ENCODE data around the gene NCEH1. TPM values are rescaled to one million over a fixed set of nuclear protein-coding genes. Genes with fewer than 3 reads are reported as not detected.
A peak's percentile ranks its signal among the peaks of the same experiment; 100 is the strongest.

The NCEH1 gene
- polyA plus RNA-seq, 3 donors, result 8.6 to 23.9 (median 20.7) TPM

DNA sequence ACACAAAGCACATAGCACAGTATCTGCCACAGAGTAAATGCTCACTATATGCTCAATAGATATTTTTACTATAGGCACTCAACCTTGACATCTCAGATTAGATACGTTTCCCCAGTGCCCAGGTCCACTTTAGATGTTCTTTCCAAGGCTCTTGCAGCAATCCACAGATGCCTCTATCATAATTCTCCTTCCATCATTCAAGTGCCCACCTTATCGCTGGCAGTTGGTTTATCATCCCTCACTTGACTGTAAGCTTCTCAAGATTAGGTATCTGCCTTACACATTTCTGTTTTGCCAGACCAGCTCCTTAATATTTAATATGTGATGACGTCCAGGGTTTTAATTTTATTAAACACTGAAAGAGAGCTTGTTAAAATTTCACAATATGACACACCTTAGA, 8.6 kb downstream of the NCEH1 start:
- Histone ChIP-seq H3K4me3 (replicated peaks in 1 of 3; ENCODE audit: low read depth in 2 of 3, low read length in 3 of 3) (no peak overlapping the region), H3K4me2 (replicated peaks; ENCODE audit: extremely low read depth, low read length, poor library complexity, severe bottlenecking) (no peak overlapping the region), H3K27ac (ENCODE audit: low read depth in 1 of 2, low read length in 2 of 2) (no peak overlapping the region), H3K9ac (ENCODE audit: insufficient read depth, low read length, poor library complexity, severe bottlenecking) (no peak overlapping the region), H4K20me1 (ENCODE audit: insufficient read depth, low read length) (peaks cover 14% of the 10 kb centered on the region), H3K79me2 (ENCODE audit: insufficient read depth, low read length) (peaks cover 84% of the 10 kb centered on the region), H3K4me1 (ENCODE audit: control insufficient read depth in 1 of 2, insufficient read depth in 2 of 2, low read length in 2 of 2) (peaks cover 39 to 44% of the 10 kb centered on the region in 2 donors), H3K36me3 (replicated peaks in 1 of 2; ENCODE audit: control insufficient read depth in 1 of 2, insufficient read depth in 2 of 2, low read length in 2 of 2) (no peaks in the 10 kb centered on the region), H3K9me3 (replicated peaks in 1 of 2; ENCODE audit: control insufficient read depth in 1 of 2, insufficient read depth in 1 of 2, low read length in 2 of 2) (no peaks in the 10 kb centered on the region), H2AFZ (ENCODE audit: insufficient read depth, low read depth, low read length, poor library complexity, severe bottlenecking) (no peak overlapping the region), H3K27me3 (ENCODE audit: control insufficient read depth in 2 of 2, insufficient read depth in 2 of 2, low read length in 2 of 2) (no peaks in the 10 kb centered on the region)
- peaks cover 52% of the 10 kb centered on the region for H3K4me1 Mint-ChIP-seq
- H3K27me3 Mint-ChIP-seq (ENCODE audit: low read depth in 3 of 3), result no peaks in the 10 kb centered on the region
- TF ChIP-seq, protein P1, sequence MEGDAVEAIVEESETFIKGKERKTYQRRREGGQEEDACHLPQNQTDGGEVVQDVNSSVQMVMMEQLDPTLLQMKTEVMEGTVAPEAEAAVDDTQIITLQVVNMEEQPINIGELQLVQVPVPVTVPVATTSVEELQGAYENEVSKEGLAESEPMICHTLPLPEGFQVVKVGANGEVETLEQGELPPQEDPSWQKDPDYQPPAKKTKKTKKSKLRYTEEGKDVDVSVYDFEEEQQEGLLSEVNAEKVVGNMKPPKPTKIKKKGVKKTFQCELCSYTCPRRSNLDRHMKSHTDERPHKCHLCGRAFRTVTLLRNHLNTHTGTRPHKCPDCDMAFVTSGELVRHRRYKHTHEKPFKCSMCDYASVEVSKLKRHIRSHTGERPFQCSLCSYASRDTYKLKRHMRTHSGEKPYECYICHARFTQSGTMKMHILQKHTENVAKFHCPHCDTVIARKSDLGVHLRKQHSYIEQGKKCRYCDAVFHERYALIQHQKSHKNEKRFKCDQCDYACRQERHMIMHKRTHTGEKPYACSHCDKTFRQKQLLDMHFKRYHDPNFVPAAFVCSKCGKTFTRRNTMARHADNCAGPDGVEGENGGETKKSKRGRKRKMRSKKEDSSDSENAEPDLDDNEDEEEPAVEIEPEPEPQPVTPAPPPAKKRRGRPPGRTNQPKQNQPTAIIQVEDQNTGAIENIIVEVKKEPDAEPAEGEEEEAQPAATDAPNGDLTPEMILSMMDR (IDR thresholded peaks at IDR 0.05), result no peak
- peak overlapping the region in 2 of 7 donors; percentile 38 to 47 for H3K27ac Mint-ChIP-seq
- 100% methylated on average over 1 of the region's 3 CpGs for WGBS (ENCODE audit: insufficient coverage)
- intact Hi-C loops (cut with micrococcal nuclease), result no loop called here
- no peak overlapping the region for H3K4me3 Mint-ChIP-seq
- H3K36me3 Mint-ChIP-seq, result peaks cover 18 to 27% of the 10 kb centered on the region in 2 donors
- no peak for DNase-seq
- peaks cover 0 to 4% (median 0%) of the 10 kb centered on the region in 7 donors for H3K9me3 Mint-ChIP-seq

DNA sequence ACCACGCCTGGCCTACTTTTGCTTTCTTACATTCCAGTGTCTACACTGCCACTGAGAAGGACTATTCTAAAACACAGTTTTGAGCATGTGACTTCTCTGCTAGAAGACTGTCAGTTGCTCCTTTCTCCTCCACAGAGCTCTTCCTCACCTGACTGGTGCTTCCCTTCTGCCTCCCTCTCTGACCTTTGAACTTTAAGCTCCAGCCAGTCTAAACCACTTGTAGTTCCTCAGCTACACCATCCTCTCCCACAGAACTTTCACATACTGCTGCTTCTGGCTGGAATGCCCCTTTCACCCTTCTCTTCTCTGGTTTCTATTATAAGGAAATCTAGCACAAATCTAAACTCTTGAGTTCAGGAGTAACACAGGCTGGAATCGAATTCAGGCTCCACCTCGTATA, 9.1 kb downstream of the NCEH1 start:
- Mint-ChIP-seq H3K27ac (peak overlapping the region in 6 of 7 donors; percentile 26 to 87 (median 42)), H3K4me3 (no peak overlapping the region), H3K27me3 (ENCODE audit: low read depth in 3 of 3) (no peaks in the 10 kb centered on the region), H3K4me1 (peaks cover 47% of the 10 kb centered on the region), H3K36me3 (peaks cover 18 to 27% of the 10 kb centered on the region in 2 donors), H3K9me3 (peaks cover 0 to 4% (median 0%) of the 10 kb centered on the region in 7 donors)
- intact Hi-C loops (cut with micrococcal nuclease), result no loop called here
- no peak overlapping the region for H2AFZ ChIP-seq (ENCODE audit: insufficient read depth, low read depth, low read length, poor library complexity, severe bottlenecking)
- H3K4me3 ChIP-seq (replicated peaks in 1 of 3; ENCODE audit: low read depth in 2 of 3, low read length in 3 of 3), result no peak overlapping the region
- peaks cover 10% of the 10 kb centered on the region for H4K20me1 ChIP-seq (ENCODE audit: insufficient read depth, low read length)
- H3K4me2 ChIP-seq (replicated peaks; ENCODE audit: extremely low read depth, low read length, poor library complexity, severe bottlenecking), result no peak overlapping the region
- peak overlapping the region in 1 of 2 donors; percentile 57 for H3K27ac ChIP-seq (ENCODE audit: low read depth in 1 of 2, low read length in 2 of 2)
- no peak overlapping the region for H3K9ac ChIP-seq (ENCODE audit: insufficient read depth, low read length, poor library complexity, severe bottlenecking)
- no peaks in the 10 kb centered on the region for H3K36me3 ChIP-seq (replicated peaks in 1 of 2; ENCODE audit: control insufficient read depth in 1 of 2, insufficient read depth in 2 of 2, low read length in 2 of 2)
- no peaks in the 10 kb centered on the region for H3K9me3 ChIP-seq (replicated peaks in 1 of 2; ENCODE audit: control insufficient read depth in 1 of 2, insufficient read depth in 1 of 2, low read length in 2 of 2)
- H3K79me2 ChIP-seq (ENCODE audit: insufficient read depth, low read length), result peaks cover 85% of the 10 kb centered on the region
- TF ChIP-seq, protein P1 (IDR thresholded peaks at IDR 0.05), result no peak
- peaks cover 37 to 39% of the 10 kb centered on the region in 2 donors for H3K4me1 ChIP-seq (ENCODE audit: control insufficient read depth in 1 of 2, insufficient read depth in 2 of 2, low read length in 2 of 2)
- 100% methylated on average over 3 of the region's 3 CpGs for WGBS (ENCODE audit: insufficient coverage)
- DNase-seq, result peak in 1 of 3 donors; percentile 48
- H3K27me3 ChIP-seq (ENCODE audit: control insufficient read depth in 2 of 2, insufficient read depth in 2 of 2, low read length in 2 of 2), result no peaks in the 10 kb centered on the region

Data from CD14-positive monocyte (primary cell).